Breast epithelium (tissue), 4 donors: ENCODE results near the gene HELZ2. TPM values are rescaled to one million over a fixed set of nuclear protein-coding genes. Genes with fewer than 3 reads are reported as not detected.

Source experiments
- DNase-seq, 2 donors: peaks; one replicate each; pipeline ENCODE4 v3.0.0-alpha.2; 2019; ENCODE audit warnings: low spot score in 2 of 2
- H3K27ac ChIP-seq, 2 donors: fragments of 200-600 bp; sonication (generic) in 1 of 2; one replicate each; pipeline ENCODE4 v1.5.1; 2016 to 2019; ENCODE audit warnings: mild to moderate bottlenecking in 1 of 2
- H3K27me3 ChIP-seq, 2 donors: fragments of 200-600 bp; sonication (generic) in 1 of 2; one replicate each; pipeline versions ENCODE4 v1.5.1 to v1.6.0; 2017 to 2019; ENCODE audit warnings: control low read depth in 1 of 2, mild to moderate bottlenecking in 1 of 2
- H3K36me3 ChIP-seq: fragments of 200-600 bp; one replicate; pipeline ENCODE4 v1.5.1; 2019
- H3K4me1 ChIP-seq, 2 donors: fragments of 200-600 bp; sonication (generic); one replicate each; pipeline ENCODE4 v1.5.1; 2016 to 2019; ENCODE audit warnings: control low read depth in 1 of 2
- H3K4me3 ChIP-seq, 3 donors: fragments of 200-600 bp; sonication (generic); 1 replicate in 2 of 3; 2 replicates in 1 of 3; pipeline ENCODE4 v1.5.1; 2016 to 2019; ENCODE audit warnings: mild to moderate bottlenecking in 3 of 3, moderate library complexity in 2 of 3
- H3K9me3 ChIP-seq, 2 donors: fragments of 200-600 bp; sonication (generic) in 1 of 2; one replicate each; pipeline ENCODE4 v1.5.1; 2016 to 2019; ENCODE audit warnings: control low read depth in 1 of 2
- CTCF ChIP-seq, 3 donors: fragments of 450-650 bp; IDR thresholded peaks; one replicate each; pipeline ENCODE4 v1.5.1; 2016 to 2017; ENCODE audit warnings: antibody characterized with exemption in 3 of 3, mild to moderate bottlenecking in 3 of 3, moderate library complexity in 3 of 3
- POLR2A ChIP-seq: fragments of 450-650 bp; IDR thresholded peaks from one replicate; pipeline ENCODE4 v1.6.1; 2016; ENCODE audit warnings: antibody characterized with exemption, mild to moderate bottlenecking, moderate library complexity
- POLR2AphosphoS5 ChIP-seq, 3 donors: sonication (generic); formaldehyde crosslinking; IDR thresholded peaks; one replicate each; pipeline ENCODE4 v1.6.1; 2017; ENCODE audit warnings: antibody characterized with exemption in 3 of 3
- intact Hi-C: fragments of 100-400 bp; cut with DNase I; formaldehyde crosslinking; loops from one replicate; pipeline ENCODE4 v1.15.1; 2023; ENCODE audit warnings: low total_unique reads
- total RNA-seq, 3 donors: library from RNA; depleted of rRNA; stranded (reverse); fragments of >200 nt; gene quantifications; one replicate each; pipeline ENCODE4 v1.1.0, GENCODE V29; 2016

The HELZ2 gene
- total RNA-seq, 3 donors from 2014 or later = 9.9 to 22.6 (median 20.3) TPM

- TF ChIP-seq POLR2AphosphoS5 (IDR thresholded peaks at IDR 0.05) (no peak), CTCF (IDR thresholded peaks at IDR 0.05) (no peak), POLR2A (no peak)
- Histone ChIP-seq H3K4me3 (no peak overlapping the region), H3K27me3 (peaks cover 0 to 25% of the 10 kb centered on the region in 2 donors), H3K4me1 (no peaks in the 10 kb centered on the region), H3K27ac (no peak overlapping the region), H3K9me3 (no peaks in the 10 kb centered on the region), H3K36me3 (no peaks in the 10 kb centered on the region)
- intact Hi-C loops = no loop called here
- no peak for DNase-seq
Observed at GRCh38 chr20:63546256-63546955, 27.6 kb downstream of the HELZ2 start.

GRCh38 chr20:63545814-63546213 lies 28.2 kb downstream of the HELZ2 start:
- H3K9me3 ChIP-seq = no peaks in the 10 kb centered on the region
- intact Hi-C loops = no loop called here
- H3K4me1 ChIP-seq = no peaks in the 10 kb centered on the region
- DNase-seq = no peak
- no peak overlapping the region for H3K4me3 ChIP-seq
- H3K27ac ChIP-seq = no peak overlapping the region
- peaks cover 0 to 25% of the 10 kb centered on the region in 2 donors for H3K27me3 ChIP-seq
- no peaks in the 10 kb centered on the region for H3K36me3 ChIP-seq
- TF ChIP-seq CTCF (IDR thresholded peaks at IDR 0.05) = no peak
- no peak for TF ChIP-seq POLR2A

- DNase-seq = no peak
- H3K27me3 ChIP-seq = peaks cover 0 to 25% of the 10 kb centered on the region in 2 donors
- H3K36me3 ChIP-seq = no peaks in the 10 kb centered on the region
- intact Hi-C loops = no loop called here
- no peaks in the 10 kb centered on the region for H3K4me1 ChIP-seq
- TF ChIP-seq POLR2A = no peak
- no peak overlapping the region for H3K4me3 ChIP-seq
- H3K9me3 ChIP-seq = no peaks in the 10 kb centered on the region
- H3K27ac ChIP-seq = no peak overlapping the region
Observed at GRCh38 chr20:63544958-63545516, 29.0 kb downstream of the HELZ2 start.

GRCh38 chr20:63544241-63544957 lies 29.6 kb downstream of the HELZ2 start:
- Histone ChIP-seq H3K27ac (no peak overlapping the region), H3K4me1 (peaks cover 0 to under 1% of the 10 kb centered on the region in 2 donors), H3K9me3 (no peaks in the 10 kb centered on the region), H3K27me3 (peaks cover 0 to 25% of the 10 kb centered on the region in 2 donors), H3K4me3 (no peak overlapping the region), H3K36me3 (no peaks in the 10 kb centered on the region)
- TF ChIP-seq POLR2AphosphoS5 (IDR thresholded peaks at IDR 0.05) (no peak), CTCF (IDR thresholded peaks at IDR 0.05) (no peak), POLR2A (no peak)
- DNase-seq = no peak
- intact Hi-C loops = no loop called here

GRCh38 chr20:63543733-63544132 lies 30.3 kb downstream of the HELZ2 start:
- Histone ChIP-seq H3K27me3 (peaks cover 0 to 23% of the 10 kb centered on the region in 2 donors), H3K4me1 (peaks cover 0 to 7% of the 10 kb centered on the region in 2 donors), H3K36me3 (no peaks in the 10 kb centered on the region), H3K4me3 (no peak overlapping the region), H3K27ac (no peak overlapping the region), H3K9me3 (no peaks in the 10 kb centered on the region)
- no peak for DNase-seq
- intact Hi-C loops = no loop called here
- TF ChIP-seq CTCF (IDR thresholded peaks at IDR 0.05) (no peak), POLR2AphosphoS5 (IDR thresholded peaks at IDR 0.05) (no peak)
